ENCODE measurements around the gene SESN1.

Gene SESN1

DNA sequence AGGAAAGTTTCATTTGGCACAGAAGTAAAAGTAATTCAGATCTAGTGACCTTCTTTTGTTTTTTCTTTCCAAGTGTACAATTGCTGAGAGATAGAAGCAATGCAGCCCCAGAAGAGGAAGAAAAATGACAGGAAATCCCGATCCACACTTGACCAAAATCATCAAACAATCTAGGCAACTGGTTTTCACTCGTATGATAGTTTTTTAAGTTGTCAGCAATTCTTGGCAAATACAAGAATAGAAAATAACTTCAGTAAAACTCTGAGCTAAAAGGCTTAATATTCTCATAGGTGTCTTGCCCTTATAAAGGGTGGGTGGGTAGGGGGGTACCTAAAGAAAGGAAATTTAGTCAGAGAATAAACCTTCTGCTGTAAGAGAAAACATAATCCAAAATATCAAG is 36.0 kb downstream of the SESN1 start:
- DNase-seq: no peak

DNA sequence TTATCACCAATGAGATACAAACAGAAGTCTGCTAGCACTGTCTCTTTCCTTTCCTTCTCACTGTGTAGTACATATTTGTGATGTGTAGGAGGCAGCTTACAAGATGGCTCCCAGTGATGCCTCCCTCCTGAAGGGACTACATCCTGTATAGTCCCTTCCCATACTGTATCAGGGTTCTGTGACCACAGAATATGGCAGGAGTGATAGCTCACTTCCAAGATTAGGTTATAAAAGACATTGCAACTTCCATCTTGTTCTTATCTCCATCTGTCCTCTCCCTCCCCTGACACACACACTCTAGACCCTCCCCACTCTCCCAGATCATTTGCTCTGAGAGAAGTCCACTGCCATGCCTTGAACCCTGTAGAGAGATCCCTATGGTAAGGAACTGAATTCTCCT is 38.0 kb downstream of the SESN1 start:
- no peak for DNase-seq

DNA sequence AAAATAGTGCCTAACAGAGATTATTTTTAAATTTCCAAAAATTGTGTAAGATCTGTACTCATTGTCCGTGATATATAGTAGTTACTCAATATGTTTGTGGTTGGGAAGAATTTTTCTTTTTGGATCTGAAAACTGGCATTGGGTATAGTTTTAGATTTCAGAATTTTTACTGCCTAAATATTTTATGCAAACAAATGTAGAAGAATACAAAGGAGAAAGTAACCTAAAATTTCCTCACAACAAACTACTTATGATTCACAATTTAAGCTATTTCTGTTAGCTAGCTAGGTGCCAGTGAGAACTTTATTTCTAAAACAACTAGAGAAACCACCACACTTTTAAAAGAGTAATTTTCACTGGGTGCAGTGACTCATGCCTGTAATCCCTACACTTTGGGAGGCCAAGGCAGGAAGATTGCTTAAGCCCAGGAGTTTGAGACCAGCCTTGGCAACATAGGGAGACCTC is 38.8 kb downstream of the SESN1 start:
- DNase-seq: no peak

DNA sequence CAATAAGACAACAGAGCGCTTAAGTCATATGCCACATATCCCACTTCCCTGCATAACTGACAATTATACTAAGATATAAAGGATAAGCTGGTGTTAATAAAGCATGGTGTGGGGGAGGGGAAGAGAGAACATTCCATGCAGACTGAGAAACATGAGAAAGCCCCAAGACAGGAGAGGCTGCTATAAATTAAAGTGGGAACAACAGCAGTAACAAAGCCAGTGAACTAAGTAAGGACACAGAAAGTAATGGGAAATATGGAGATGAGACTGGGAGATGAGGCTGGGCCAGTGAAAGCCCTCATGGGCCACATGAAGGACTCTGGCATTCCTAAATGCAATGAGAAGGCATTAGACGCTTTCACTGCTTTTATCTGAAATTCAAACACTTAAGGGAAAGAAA is 41.3 kb downstream of the SESN1 start:
- no peak for DNase-seq

DNA sequence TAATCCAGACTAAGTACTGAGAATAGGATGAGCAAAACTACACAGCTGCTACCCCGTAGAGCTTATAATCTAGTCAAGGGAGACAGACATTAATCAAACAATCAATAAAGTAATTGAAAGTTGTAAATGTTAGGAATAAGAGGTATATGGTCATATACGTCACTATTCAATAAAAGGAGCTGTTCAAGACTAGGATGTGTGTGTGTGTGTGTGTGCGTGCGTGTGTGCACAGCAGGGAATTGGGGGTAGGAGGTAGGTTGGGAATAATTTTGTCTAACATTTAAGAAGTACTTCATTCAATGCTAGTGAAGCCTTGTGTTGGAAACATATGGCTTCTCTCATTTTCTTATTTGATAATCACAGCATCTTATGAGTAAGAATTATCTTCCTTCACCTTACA is 41.8 kb downstream of the SESN1 start:
- no peak for DNase-seq

DNA sequence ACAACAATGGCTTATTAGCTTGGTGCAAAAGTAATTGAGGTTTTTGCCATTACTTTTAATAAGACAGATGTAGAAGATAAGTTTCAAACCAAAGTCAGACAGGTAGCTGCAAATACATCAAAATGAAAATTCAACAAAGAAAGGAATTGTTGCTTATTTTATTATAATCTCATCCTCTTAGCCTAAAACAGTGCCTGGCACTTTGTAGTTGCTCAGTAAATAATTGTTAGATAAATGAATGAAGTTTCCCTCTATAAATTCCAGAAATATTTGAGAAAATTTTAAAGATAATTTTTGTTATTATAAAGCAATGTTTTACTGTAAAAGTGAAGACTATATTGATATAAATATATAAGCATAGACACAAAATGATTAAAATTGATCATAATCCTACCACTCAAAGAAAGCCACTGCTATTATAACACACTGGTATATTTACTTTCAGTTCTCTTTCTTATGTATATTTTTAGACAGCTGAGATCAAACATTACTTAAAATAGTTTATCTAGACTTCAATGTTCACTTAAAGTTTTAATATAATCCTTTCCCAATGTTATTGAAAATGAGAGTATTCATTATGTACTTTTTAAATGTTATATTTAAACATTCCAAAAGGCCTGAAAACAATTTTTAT is 42.5 kb downstream of the SESN1 start:
- DNase-seq: no peak

DNA sequence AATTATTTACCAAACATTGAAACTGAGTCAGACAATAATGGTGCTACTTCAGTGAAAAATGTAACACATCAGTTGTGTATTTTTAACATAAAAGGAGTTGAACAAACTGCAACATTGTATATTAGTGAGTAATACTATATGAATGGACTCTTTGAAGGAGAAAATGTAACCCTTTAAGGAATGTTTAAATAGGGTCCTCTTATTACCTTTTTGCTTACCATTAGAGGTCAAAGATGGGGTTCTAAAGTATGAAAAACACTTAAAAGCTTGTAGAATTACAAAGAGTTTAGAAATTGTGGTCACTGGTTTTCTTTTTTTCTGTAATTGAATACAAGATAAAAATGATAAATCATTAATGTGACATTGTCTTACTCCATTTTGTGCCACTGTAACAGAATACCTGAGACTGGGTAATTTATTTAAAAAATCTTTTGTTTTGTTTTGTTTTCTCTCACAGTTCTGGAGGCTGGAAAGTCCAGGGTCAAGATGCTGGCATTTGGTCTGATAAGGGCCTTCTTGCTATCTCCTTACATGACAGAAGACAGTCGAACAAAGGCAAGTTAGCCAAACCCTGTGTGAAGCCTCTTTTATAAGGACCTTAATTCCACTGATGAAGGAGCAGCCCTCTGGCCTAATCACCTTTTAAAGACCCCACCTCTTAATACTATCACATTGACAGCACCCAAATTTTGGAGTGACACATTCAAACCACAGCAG is 43.2 kb downstream of the SESN1 start:
- no peak for DNase-seq

DNA sequence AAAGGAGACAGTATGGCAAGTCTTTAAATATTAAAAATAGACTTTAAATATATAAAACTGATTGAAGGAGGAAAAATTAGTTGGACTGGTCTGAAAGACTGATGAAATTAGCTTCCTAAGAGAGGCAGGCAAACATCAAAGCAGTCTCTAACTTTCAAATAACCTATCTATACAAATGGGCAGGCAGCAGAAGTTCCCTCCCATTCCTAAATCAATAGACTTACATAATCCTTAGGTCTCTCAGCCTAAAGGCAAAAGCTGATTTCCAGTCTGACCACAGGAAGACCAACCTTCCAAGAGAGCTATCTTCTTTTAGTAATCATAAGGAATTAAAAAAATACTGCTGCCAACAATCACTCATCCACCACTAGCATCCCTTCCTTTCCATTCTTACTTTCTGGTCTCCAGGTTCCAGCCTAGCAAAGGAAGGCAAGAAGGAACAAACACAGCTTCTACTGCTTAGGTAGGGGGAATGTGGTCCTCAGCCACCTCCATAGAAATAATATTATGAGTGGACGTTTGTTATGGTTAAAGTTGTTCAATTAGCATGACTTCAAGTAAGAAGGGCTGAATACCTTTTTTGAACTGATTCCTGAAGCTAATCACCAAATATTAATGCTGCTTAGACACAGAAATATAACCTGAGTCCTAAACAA is 44.1 kb downstream of the SESN1 start:
- no peak for DNase-seq

DNA sequence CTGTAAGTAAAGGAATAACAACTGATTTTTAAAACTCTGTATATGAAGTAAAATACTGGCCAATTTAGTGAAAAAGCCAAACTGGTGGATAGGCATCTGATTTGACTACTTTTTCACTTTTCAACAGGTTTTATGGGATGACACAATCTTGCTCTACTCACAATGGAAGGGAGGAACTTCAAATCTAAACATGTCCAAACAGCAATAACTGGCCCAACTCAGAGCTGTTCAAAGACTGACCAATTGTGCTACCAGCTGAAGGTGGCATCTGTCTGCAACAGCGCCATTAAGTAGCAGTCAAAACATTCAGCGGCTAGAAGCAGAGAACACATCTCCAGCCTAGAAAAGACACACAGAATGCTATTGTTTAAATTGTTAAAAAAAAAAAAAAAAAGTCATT is 44.6 kb downstream of the SESN1 start:
- no peak for DNase-seq

DNA sequence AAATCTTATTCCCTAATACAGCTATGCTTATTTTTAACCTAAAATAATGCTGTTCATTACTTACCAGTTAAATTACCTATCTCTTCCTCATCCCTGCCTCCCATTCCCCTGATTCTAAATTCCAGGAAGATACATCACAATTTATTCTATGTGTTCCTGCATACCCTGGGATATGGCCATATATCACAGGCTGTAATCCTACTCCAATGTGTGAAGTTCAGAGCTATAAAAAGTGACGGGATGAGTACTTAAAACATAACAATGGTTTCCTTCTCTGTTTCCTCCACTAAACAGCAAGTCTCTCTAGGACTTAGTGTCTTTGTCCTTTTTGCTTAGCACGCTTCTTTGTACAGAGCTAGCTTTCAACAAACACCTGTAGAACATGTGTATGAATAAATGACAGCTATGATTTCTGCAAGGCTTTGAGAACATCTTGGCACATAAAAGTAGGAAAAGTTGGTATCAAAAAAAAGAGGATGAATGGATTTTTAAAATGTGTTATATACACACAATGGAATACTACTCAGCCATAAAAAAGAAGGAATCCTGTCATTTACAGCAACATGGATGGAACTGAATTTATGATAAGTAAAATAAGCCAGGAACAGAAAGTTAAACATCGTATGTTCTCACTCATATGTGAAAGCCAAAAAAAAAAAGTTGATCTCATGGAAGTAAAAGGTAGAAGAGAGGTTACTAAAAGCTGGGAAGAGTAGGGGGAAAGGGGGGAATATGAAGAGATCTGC is 45.8 kb downstream of the SESN1 start:
- no peak for DNase-seq

DNA sequence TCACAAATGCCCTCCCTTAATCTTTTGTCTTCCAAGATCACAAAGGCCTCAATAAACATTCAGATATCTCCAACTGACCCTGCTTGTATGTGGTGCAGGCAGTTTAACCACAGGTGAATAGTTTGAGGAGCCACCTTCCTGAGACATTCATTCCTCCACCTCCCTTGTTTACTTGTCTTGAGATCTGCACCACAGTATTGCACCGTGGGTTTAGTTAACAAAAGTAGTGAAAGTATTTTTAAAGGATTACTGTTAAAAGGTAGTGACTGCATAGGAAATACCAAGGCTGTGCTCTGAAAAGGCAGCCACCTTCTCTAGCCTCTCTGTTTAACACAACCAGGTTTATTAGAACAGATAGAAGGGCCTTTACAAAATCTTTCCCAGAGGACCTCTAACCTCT is 46.5 kb downstream of the SESN1 start:
- DNase-seq: no peak

DNA sequence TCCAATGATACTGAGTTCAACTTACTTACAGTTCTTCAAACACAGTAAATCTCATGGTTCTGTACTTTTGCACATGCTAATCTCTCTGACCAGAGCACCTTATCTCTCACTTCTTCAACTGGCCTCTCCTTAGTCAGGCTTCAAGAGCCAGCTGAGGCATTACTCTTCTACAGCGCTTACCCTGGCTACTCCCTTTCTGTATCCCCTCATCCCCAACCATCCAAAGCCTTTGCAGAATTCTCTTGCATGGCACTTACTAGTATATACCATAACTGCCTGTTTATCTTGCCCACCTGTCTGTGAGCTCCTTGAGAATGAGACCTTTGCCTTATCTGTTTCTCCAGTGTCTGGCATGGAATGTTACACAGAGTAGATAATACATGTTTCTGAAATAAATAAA is 49.2 kb downstream of the SESN1 start:
- DNase-seq: no peak

DNA sequence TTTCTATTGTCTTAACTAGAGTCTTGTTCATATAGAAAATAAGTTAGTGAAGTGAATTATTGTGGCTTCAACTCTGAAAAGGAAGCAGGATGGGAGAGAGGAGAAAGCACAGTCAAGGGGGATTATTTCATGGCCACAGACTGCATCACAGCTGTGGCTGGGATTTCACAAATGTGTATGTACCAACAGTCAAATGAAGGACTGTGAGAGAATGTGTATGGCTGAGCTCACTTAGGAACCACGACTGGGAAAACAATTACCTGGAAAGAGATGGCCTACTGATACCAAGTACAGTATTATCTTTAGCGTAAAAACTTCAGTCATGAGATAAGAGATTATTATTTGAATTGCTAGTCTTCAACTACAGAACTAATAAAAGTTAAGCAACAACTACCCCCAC is 54.9 kb downstream of the SESN1 start:
- no peak for DNase-seq

DNA sequence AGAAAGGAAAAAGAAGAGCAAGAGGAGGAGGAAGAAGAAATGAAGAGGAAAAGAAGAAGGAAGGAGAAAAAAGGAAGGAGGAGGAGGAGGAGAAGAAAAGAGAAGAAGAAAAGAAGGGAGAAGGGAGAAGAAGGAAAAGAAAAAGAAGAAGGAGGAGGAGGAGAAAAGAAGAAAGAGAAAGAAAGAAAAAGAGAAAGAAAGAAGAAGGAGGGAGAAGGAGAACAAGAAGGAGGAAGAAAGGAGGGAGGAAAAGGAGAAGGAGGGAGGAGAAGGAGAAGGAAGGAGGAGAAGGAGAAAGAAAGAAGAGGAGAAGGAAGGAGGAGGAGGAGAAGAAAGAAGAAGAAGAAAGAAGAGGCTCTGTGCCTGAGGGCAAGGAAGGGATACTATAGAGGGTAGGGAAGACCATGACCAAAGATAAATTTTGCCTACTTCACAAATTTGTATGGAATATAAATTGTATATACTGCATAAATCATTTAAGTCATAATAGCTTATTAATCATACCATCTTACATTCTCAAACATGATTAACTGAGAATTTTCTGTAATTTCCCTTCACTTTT is 55.7 kb downstream of the SESN1 start:
- DNase-seq: no peak

DNA sequence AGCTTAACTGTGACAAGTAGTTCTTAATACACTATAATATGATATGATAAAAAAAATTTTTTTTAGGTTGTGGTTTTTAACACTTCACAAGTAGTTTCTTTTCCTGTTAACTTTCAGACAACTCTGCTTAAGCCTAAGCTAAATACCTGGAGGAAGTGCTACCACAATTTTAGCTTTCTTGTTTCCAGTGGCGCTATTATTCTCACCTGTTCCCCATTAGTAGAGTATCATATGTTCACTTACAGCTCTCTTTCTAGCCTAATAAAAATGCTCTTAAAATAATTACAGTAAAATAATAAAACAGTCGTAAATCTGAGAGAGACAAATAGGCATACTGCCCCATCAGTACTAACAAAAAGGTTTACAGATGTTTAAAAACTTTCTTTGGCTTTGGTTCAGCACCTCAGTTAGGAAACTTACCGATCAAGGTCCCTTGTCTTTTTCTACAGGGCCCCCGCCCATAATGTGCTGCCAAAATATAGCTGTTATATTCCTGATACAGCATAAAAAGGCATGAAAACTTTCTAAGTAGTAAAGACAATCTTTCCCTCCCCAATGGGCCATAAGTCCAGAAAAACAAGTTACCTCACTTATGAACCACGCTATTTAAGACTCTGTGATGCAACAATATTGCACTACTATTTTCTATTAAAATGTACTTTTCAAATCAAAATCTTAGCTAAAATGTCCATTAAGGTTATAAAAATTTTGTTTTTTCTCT is 57.9 kb downstream of the SESN1 start:
- no peak for DNase-seq

DNA sequence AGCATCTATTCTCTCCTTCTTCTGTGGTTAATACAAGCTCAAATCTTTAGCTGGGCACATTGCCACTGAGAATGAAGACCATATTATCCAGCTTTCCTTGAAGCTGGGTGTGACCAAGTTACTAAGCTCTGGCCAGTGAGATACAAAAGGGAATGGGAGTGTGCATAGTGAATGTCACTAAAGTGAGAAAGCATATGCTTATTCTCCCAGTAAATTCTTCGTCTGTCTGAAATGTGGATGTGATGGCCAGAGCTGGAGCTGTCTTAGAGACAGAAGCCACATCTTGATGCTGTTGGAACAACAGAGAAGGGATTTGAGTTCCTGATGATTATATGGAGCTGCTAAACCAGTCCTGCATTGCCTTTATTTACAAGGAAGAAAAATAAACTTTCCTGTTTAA is 60.1 kb downstream of the SESN1 start:
- no peak for DNase-seq

DNA sequence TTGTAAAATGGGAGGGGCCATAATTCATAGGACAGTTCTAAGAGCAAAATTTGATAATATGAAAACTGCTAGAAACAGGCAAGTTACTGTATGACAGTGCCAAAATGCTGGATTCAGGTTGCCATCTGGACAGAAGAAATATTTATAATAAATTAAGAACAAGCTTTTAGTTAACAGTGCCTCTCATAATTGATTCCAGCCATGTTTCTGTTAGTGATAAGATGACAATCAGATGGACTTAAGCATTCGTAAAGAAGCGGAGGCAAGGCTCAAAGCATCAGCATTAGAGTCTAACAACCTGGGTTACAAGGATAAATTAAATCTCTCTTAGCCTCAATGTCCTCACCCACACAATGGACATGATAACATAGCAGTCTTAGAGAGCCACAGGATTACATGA is 61.0 kb downstream of the SESN1 start:
- DNase-seq: no peak

DNA sequence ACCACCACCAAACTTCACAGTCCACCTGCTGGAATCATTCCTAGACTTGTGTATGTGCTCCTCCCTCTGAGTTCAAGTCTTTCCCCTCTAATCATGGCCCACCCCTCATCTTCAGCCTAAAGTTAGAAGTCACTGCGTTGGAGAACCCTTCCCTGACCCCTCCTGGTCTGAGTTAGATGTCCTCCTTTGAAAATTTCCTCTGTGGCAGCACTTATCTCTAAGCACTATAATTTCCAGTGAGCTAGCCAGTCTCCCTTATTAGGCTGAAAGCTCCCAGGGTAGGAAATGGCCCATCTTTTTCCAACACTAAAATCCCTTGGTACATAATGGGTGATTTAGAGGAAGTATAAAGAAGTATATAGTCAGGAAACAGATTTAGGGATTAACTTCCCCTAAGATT is 63.2 kb downstream of the SESN1 start:
- no peak for DNase-seq

DNA sequence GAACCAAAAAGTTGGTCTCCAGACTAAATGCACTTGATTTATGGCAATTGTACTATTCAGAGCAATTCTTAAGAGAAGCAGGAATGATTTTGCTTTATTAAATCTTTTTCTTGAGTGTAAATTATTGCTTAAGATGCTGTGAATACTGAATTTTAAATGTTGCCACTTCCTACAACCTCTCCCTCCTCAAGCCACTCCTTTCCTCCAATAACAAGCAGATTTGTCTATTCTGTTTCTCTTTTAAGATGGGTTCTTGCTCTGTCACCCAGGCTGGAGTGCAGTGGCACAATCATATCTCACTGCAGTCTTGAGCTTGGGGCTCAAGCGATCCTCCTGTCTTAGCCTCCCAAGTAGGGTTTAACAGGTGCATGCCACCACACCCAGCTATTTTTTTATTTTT is 65.3 kb downstream of the SESN1 start:
- DNase-seq: no peak

DNA sequence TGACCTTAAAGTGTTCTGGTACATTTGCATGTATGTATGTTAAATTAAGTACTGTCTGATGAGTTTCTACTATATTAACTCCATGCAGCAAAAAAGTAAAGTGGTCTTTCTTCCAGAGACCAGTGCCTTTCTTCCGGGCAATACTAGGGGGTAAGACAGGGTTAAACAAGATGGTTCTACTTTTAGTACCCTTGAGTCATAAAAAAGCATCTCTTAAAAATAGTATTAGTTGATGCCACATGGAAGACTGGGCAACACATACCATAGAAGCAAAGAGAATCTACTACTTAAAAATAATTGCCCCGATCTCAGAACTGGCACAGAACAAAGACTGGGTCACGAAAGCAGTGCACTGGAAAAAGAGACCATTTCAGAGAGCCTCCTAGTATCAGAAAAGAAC is 66.2 kb downstream of the SESN1 start:
- DNase-seq: no peak

DNA sequence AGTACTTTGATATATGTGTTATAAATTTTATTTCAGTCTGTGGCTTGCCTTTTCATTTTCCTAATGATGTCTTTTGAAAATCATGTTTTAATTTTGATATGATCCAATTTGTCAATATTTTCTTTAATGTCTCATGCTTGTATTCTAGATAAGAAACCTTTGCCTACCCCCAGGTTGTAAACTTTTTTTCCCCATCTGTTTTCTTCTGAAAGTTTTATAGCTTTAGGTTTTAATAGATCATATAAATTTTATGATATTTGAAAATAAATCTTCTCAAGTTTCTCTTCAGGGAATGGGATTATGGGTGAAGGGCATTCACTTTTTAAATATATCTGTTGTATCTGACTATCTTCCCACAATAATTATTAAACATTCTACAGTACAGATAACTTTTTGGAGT is 66.7 kb downstream of the SESN1 start:
- DNase-seq: no peak

DNA sequence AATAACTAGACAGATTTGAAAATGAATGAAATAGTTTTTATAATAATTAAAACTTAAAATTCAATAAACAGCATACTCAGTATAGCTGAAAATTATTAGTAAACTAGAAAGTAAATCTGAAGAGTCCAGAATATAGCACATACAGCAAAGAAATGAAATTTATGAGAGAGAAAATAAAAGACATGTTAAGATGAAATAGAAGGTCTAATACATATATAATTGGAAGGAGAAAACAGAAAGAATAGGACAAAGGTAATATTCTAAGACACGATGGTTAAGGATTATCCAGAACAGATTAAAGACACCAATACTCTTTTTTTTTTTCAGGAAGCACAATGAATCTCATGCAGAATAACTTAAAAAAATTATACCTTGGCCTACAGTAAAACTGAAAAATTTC is 69.0 kb downstream of the SESN1 start:
- DNase-seq: no peak

DNA sequence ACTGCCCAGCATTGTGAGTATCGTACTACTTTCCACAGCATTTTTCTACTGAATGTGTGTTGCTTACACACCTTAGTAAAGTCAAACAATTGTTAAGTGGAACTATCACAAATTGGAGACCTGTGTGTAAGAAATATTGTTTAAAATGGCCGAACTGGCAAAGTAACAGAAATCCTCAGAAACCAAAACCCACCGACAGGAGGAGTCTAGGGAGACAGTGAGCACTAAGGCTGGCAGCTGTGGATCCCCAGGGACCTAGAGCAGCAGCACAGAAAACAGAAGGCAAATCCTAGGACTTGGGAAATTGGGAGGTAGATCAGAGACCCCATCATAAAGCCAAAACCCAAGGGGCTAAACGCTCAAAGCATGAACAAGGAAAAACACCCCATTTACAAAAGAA is 69.9 kb downstream of the SESN1 start:
- no peak for DNase-seq
